Neural cell (in vitro differentiated cells): ENCODE data around the gene FOXO1. TPM values are rescaled to one million over a fixed set of nuclear protein-coding genes. Genes with fewer than 3 reads are reported as not detected.

ENCODE experiments used
- H2AFZ ChIP-seq: fragments of 200-600, 300-800 bp; sonication (generic), shearing (Covaris generic); 2 replicates; pipeline ENCODE4 v1.6.0; 2014; ENCODE audit warnings: low read depth, mild to moderate bottlenecking, antibody characterized with exemption, low read length, moderate library complexity
- H3F3A ChIP-seq: fragments of 200-600 bp; shearing (Covaris generic); 2 replicates; pipeline ENCODE4 v1.6.1; 2016; ENCODE audit warnings: mild to moderate bottlenecking, moderate library complexity, mixed read lengths, antibody characterized with exemption, low read length; ENCODE audit not compliant: insufficient read depth, poor library complexity, severe bottlenecking
- H3K27ac ChIP-seq: fragments of 200-600, 300-800 bp; sonication (generic), shearing (Covaris generic); 2 replicates; pipeline ENCODE4 v1.5.1; 2014; ENCODE audit warnings: mild to moderate bottlenecking, low read length, moderate library complexity
- H3K27me3 ChIP-seq: fragments of 300-800, 200-600 bp; sonication (generic), shearing (Covaris generic); 2 replicates; pipeline ENCODE4 v1.6.0; 2014; ENCODE audit warnings: mild to moderate bottlenecking, low read depth, low read length, moderate library complexity; ENCODE audit not compliant: insufficient read depth
- H3K36me3 ChIP-seq: fragments of 300-800, 200-600 bp; sonication (generic), shearing (Covaris generic); 2 replicates; pipeline ENCODE4 v1.5.1; 2014; ENCODE audit warnings: mild to moderate bottlenecking, antibody characterized with exemption, low read length, moderate library complexity; ENCODE audit not compliant: insufficient read depth
- H3K4me2 ChIP-seq: fragments of 300-800, 200-600 bp; sonication (generic), shearing (Covaris generic); 2 replicates; pipeline ENCODE4 v1.6.0; 2014; ENCODE audit warnings: mild to moderate bottlenecking, low read length
- H3K4me3 ChIP-seq: fragments of 300-800, 200-600 bp; sonication (generic), shearing (Covaris generic); 2 replicates; pipeline ENCODE4 v1.5.1; 2014; ENCODE audit warnings: mild to moderate bottlenecking, low read length, moderate library complexity
- H3K79me2 ChIP-seq: fragments of 200-600 bp; shearing (Covaris generic); replicated peaks from 2 replicates; pipeline ENCODE4 v1.6.0; 2014; ENCODE audit warnings: mild to moderate bottlenecking, low read length, moderate library complexity; ENCODE audit not compliant: insufficient read depth
- H3K9ac ChIP-seq: fragments of 300-800, 200-600 bp; sonication (generic), shearing (Covaris generic); 2 replicates; pipeline ENCODE4 v1.6.1; 2016; ENCODE audit warnings: mild to moderate bottlenecking, low read length, mixed read lengths
- H3K9me2 ChIP-seq: fragments of 200-600 bp; shearing (Covaris generic); 2 replicates; pipeline ENCODE4 v1.6.1; 2016; ENCODE audit warnings: mild to moderate bottlenecking, low read length, mixed read lengths; ENCODE audit not compliant: insufficient read depth
- H3K9me3 ChIP-seq: fragments of 200-600, 300-800 bp; sonication (generic), shearing (Covaris generic); 2 replicates; pipeline ENCODE4 v1.6.1; 2016; ENCODE audit warnings: mild to moderate bottlenecking, mixed run types, low read length, moderate library complexity, mixed read lengths
- H4K20me1 ChIP-seq: fragments of 200-600 bp; shearing (Covaris generic); 2 replicates; pipeline ENCODE4 v1.6.1; 2016; ENCODE audit warnings: mild to moderate bottlenecking, mixed run types; ENCODE audit not compliant: insufficient read depth
- CTCF ChIP-seq: fragments of 450-650 bp; IDR thresholded peaks from 2 replicates; pipeline ENCODE4 v1.5.1; 2014; ENCODE audit warnings: antibody characterized with exemption, mild to moderate bottlenecking, moderate library complexity; ENCODE audit not compliant: poor library complexity, severe bottlenecking
- EP300 ChIP-seq: fragments of 450-650 bp; conservative IDR thresholded peaks from 2 replicates; pipeline ENCODE4 v1.6.1; 2014; ENCODE audit warnings: antibody characterized with exemption, mild to moderate bottlenecking, moderate library complexity; ENCODE audit not compliant: poor library complexity, severe bottlenecking
- EZH2 ChIP-seq: fragments of 200-600, 300-800 bp; shearing (Covaris generic), sonication (generic); IDR thresholded peaks from 2 replicates; pipeline ENCODE4 v1.6.1; 2014; ENCODE audit warnings: antibody characterized with exemption, low read length, borderline replicate concordance, mild to moderate bottlenecking; ENCODE audit not compliant: insufficient read depth, poor library complexity, severe bottlenecking
- MXI1 ChIP-seq: fragments of 450-650 bp; conservative IDR thresholded peaks from 2 replicates; pipeline ENCODE4 v1.6.1; 2014; ENCODE audit warnings: antibody characterized with exemption, mild to moderate bottlenecking; ENCODE audit not compliant: poor library complexity, severe bottlenecking
- POLR2AphosphoS5 ChIP-seq: IDR thresholded peaks from 2 replicates; pipeline ENCODE4 v1.6.1; 2012
- RAD21 ChIP-seq: fragments of 450-650 bp; conservative IDR thresholded peaks from 2 replicates; pipeline ENCODE4 v1.6.1; 2014; ENCODE audit warnings: antibody characterized with exemption, mild to moderate bottlenecking, moderate library complexity
- REST ChIP-seq: IDR thresholded peaks from 2 replicates; pipeline ENCODE4 v1.6.1; 2012; ENCODE audit warnings: borderline replicate concordance
- SMC3 ChIP-seq: fragments of 450-650 bp; conservative IDR thresholded peaks from 2 replicates; pipeline ENCODE4 v1.6.1; 2014; ENCODE audit warnings: antibody characterized with exemption, mild to moderate bottlenecking, moderate library complexity; ENCODE audit not compliant: poor library complexity
- TAF1 ChIP-seq: IDR thresholded peaks from 2 replicates; pipeline ENCODE4 v1.6.1; 2012; ENCODE audit warnings: low read depth
- polyA plus RNA-seq: library from polyadenylated mRNA; depleted of rRNA; stranded (reverse); fragments of >200 nt; gene quantifications from 2 replicates; pipeline ENCODE4 v1.2.3, GENCODE V29; 2014

The FOXO1 gene
- polyA plus RNA-seq, 1 donor from 2014 or later = 1.2 TPM

- no peaks in the 10 kb centered on the region for H3K9me3 ChIP-seq
- TF ChIP-seq MXI1 (no peak), EZH2 (no peak), CTCF (no peak)
- no peak overlapping the region for H3K27ac ChIP-seq
- no peaks in the 10 kb centered on the region for H3K79me2 ChIP-seq
- H3K36me3 ChIP-seq = no peaks in the 10 kb centered on the region
- no peak overlapping the region for H3K4me2 ChIP-seq
- no peaks in the 10 kb centered on the region for H3K9me2 ChIP-seq
- no peak overlapping the region for H3K9ac ChIP-seq
- no peaks in the 10 kb centered on the region for H3K27me3 ChIP-seq
- H3K4me3 ChIP-seq = no peak overlapping the region
- H2AFZ ChIP-seq = no peak overlapping the region
- H3F3A ChIP-seq = no peaks in the 10 kb centered on the region
- H4K20me1 ChIP-seq = no peaks in the 10 kb centered on the region
Observed at GRCh38 chr13:40597735-40598365, 68.6 kb downstream of the FOXO1 start.

GRCh38 chr13:40596484-40596883, 70.0 kb downstream of the FOXO1 start:
- Histone ChIP-seq H3K4me3 (no peak overlapping the region), H3K27ac (no peak overlapping the region), H2AFZ (no peak overlapping the region), H3K36me3 (no peaks in the 10 kb centered on the region), H3K79me2 (no peaks in the 10 kb centered on the region), H3K9me2 (no peaks in the 10 kb centered on the region), H3K27me3 (no peaks in the 10 kb centered on the region), H4K20me1 (no peaks in the 10 kb centered on the region), H3K9ac (no peak overlapping the region), H3F3A (no peaks in the 10 kb centered on the region), H3K4me2 (no peak overlapping the region), H3K9me3 (no peaks in the 10 kb centered on the region)
- TF ChIP-seq TAF1 (no peak), SMC3 (no peak), RAD21 (no peak), MXI1 (no peak), REST (no peak), EP300 (no peak), POLR2AphosphoS5 (no peak), CTCF (no peak), EZH2 (no peak)
